Measurements from ENCODE around the gene PRICKLE1. TPM values are rescaled to one million over a fixed set of nuclear protein-coding genes. Genes with fewer than 3 reads are reported as not detected.

The PRICKLE1 gene
- total and polyA plus RNA-seq, 2 of the 4 experiments (the other 2 are of a cell fraction): 21.3 to 21.7 TPM

GRCh38 chr12:42588524-42589464, 752 bp downstream of the PRICKLE1 start:
- peak overlapping the region; percentile 71 for H2BK120ac ChIP-seq (ENCODE audit: low read depth, low read length)
- H3K4ac ChIP-seq (ENCODE audit: low read depth, low read length): peak overlapping the region; percentile 1
- 1% methylated on average over 13 of the region's 52 CpGs; no CpG with 5 or more reads in 1 of the 2 experiments for WGBS, 2 experiments (ENCODE audit: extremely low coverage in 2 of 2, insufficient read length in 1 of 2)
- peak overlapping the region; percentile 58; the same call in 1 of the 2 replicates for H3K27ac ChIP-seq (ENCODE audit: insufficient read depth, low read length)
- peak overlapping the region; percentile 21 for H3K18ac ChIP-seq (ENCODE audit: low read depth, low read length)
- peak overlapping the region; percentile 83 for H3K14ac ChIP-seq (replicated peaks; ENCODE audit: low read depth, low read length)
- peak overlapping the region; percentile 79; the same call in 1 of the 2 replicates for H3K23ac ChIP-seq (ENCODE audit: low read depth, low read length)
- H3K9me3 ChIP-seq (ENCODE audit: control insufficient read depth, insufficient read depth, low read length): no peaks in the 10 kb centered on the region
- DNase-seq (peak; percentile 38), ATAC-seq (ENCODE audit: low read depth) (peak; percentile 10)
- H4K20me1 ChIP-seq (ENCODE audit: insufficient read depth, low read length): peaks cover 9% of the 10 kb centered on the region; the same call in 1 of the 2 replicates
- no peaks in the 10 kb centered on the region for H3K36me3 ChIP-seq (ENCODE audit: control insufficient read depth, insufficient read depth, low read length)
- peak overlapping the region; percentile 92 for H3K4me2 ChIP-seq (ENCODE audit: low read depth, low read length)
- peaks cover 15 to 31% of the 10 kb centered on the region in 2 experiments; a peak in 3 of 4 replicates for H3K79me1 ChIP-seq (ENCODE audit: low read depth in 1 of 2, low read length in 2 of 2)
- in situ Hi-C loops (cut with MboI; ENCODE audit: low sequenced_read_pairs) (loop anchor here (10.0 kb wide), 2 partner anchors 696 to 746 kb away; no protein-coding TSS in a partner anchor), dilution Hi-C loops (cut with HindIII; ENCODE audit: low sequenced_read_pairs, unreplicated experiment) (no loop called here), intact Hi-C loops (cut with micrococcal nuclease) (loop anchor here (1.0 to 10.0 kb wide), 5 partner anchors 106 to 749 kb away; no protein-coding TSS in a partner anchor)
- peak overlapping the region; percentile 55 for H2BK5ac ChIP-seq (ENCODE audit: low read depth, low read length, poor library complexity, severe bottlenecking)
- H4K8ac ChIP-seq (ENCODE audit: low read depth in 2 of 2, low read length in 2 of 2): no peak overlapping the region
- H4K5ac ChIP-seq (ENCODE audit: low read depth, low read length): no peak overlapping the region
- TF ChIP-seq CTCF (conservative IDR thresholded peaks at IDR 0.05; ENCODE audit: low read depth, low read length) (peak; percentile 61), FOS (IDR thresholded peaks at IDR 0.05; ENCODE audit: low read depth, low read length) (no peak), RFX5 (IDR thresholded peaks at IDR 0.05; ENCODE audit: low read depth, low read length) (no peak), USF2 (IDR thresholded peaks at IDR 0.05; ENCODE audit: low read depth, low read length) (no peak), SMC3 (IDR thresholded peaks at IDR 0.05; ENCODE audit: low read depth, low read length) (peak; percentile 35; the same call in 1 of the 2 replicates), BHLHE40 (IDR thresholded peaks at IDR 0.05; ENCODE audit: low read depth, low read length) (no peak), RAD21 (IDR thresholded peaks at IDR 0.05; ENCODE audit: low read length) (peak; percentile 75)
- no peaks in the 10 kb centered on the region for H3K9me1 ChIP-seq (ENCODE audit: insufficient read depth, low read length)
- peak overlapping the region; percentile 95 for H2AFZ ChIP-seq (replicated peaks; ENCODE audit: low read length, poor library complexity)
- 0 out of 2 replicates have a peak overlapping the region, but pooled peaks have one; percentile 0 for H2BK20ac ChIP-seq (ENCODE audit: low read depth, low read length)
- 0 out of 2 replicates have a peak overlapping the region, but pooled peaks have one; percentile 33 for H3K56ac ChIP-seq (ENCODE audit: extremely low read depth, insufficient read depth, low read length)
- H2AK9ac ChIP-seq (replicated peaks; ENCODE audit: low read depth, low read length, poor library complexity): peak overlapping the region; percentile 78
- no TSS peak for BruUV-seq (replicated peaks)
- H3K4me3 ChIP-seq (ENCODE audit: insufficient read depth, low read depth, low read length): peak overlapping the region; percentile 89
- H4K91ac ChIP-seq (ENCODE audit: insufficient read depth, low read depth, low read length): peak overlapping the region; percentile 1; the same call in 1 of the 2 replicates
- peaks cover 11% of the 10 kb centered on the region for H3K27me3 ChIP-seq (ENCODE audit: control insufficient read depth, insufficient read depth, low read length)
- ChIA-PET POLR2A (ENCODE audit: unreplicated experiment) (no interaction called here), CTCF (interaction anchor here (0.6 kb wide), 1 partner anchor 692 kb away, joined by 4 read pairs; no protein-coding TSS in a partner anchor)
- H2BK15ac ChIP-seq (ENCODE audit: low read depth, low read length): peak overlapping the region; percentile 23; the same call in 1 of the 3 replicates
- H2AK5ac ChIP-seq (ENCODE audit: low read depth, low read length): no peak overlapping the region
- peaks cover 19% of the 10 kb centered on the region for H3K4me1 ChIP-seq (ENCODE audit: control insufficient read depth, insufficient read depth, low read length)
- H3K9ac ChIP-seq (ENCODE audit: low read depth, low read length): peak overlapping the region; percentile 69
